ENCODE results near the gene G6PC1. TPM values are rescaled to one million over a fixed set of nuclear protein-coding genes. Genes with fewer than 3 reads are reported as not detected.
"Not testable (repeated sequence)": the region's sequence is repeated elsewhere in the genome, so short reads cannot be mapped to it uniquely, and the experiment has no call there.

G6PC1 gene
- total RNA-seq (ENCODE audit: low replicate concordance), result not detected in 2 replicates

- no peak within 1 kb of the TSS for H3K4me3 ChIP-seq (ENCODE audit: low read depth, low read length)
- TF ChIP-seq CTCF (IDR thresholded peaks at IDR 0.05; ENCODE audit: insufficient read depth, low read length), result no peak
- DNase-seq (ENCODE audit: low read depth), result no peak
Observed at GRCh38 chr17:42900460-42901331, at the start of gene G6PC1. G6PC1 (plus strand) TSS chr17:42900799; CDS start chr17:42900877, 78 bp downstream.

GRCh38 chr17:42850954-42851353, 49.6 kb upstream of the G6PC1 start, which contains the start of gene AOC3:
AOC3 (plus strand) TSS chr17:42851199; CDS start chr17:42851344, 145 bp downstream.
- no peak for TF ChIP-seq CTCF (IDR thresholded peaks at IDR 0.05; ENCODE audit: insufficient read depth, low read length)
- no peak within 1 kb of the TSS for H3K4me3 ChIP-seq (ENCODE audit: low read depth, low read length)

GRCh38 chr17:42851371-42852240, 49.0 kb upstream of the G6PC1 start:
- not testable (repeated sequence) for H3K4me3 ChIP-seq (ENCODE audit: low read depth, low read length)

More at GRCh38 chr17:42850954-42851353, 49.6 kb upstream of the G6PC1 start, which contains the start of gene AOC3:
- no peak for DNase-seq (ENCODE audit: low read depth)

GRCh38 chr17:42852351-42852750, 48.2 kb upstream of the G6PC1 start:
- H3K4me3 ChIP-seq (ENCODE audit: low read depth, low read length), result no peak overlapping the region
- DNase-seq (ENCODE audit: low read depth), result no peak
- no peak for TF ChIP-seq CTCF (IDR thresholded peaks at IDR 0.05; ENCODE audit: insufficient read depth, low read length)

More at GRCh38 chr17:42851371-42852240, 49.0 kb upstream of the G6PC1 start:
- not testable (repeated sequence) for DNase-seq (ENCODE audit: low read depth)

- H3K4me3 ChIP-seq (ENCODE audit: low read depth, low read length), result no peak overlapping the region
- no peak for DNase-seq (ENCODE audit: low read depth)
- TF ChIP-seq CTCF (IDR thresholded peaks at IDR 0.05; ENCODE audit: insufficient read depth, low read length), result no peak
Observed at GRCh38 chr17:42853004-42853403, 47.6 kb upstream of the G6PC1 start.

GRCh38 chr17:42853597-42853967, 47.0 kb upstream of the G6PC1 start:
- no peak for DNase-seq (ENCODE audit: low read depth)
- no peak for TF ChIP-seq CTCF (IDR thresholded peaks at IDR 0.05; ENCODE audit: insufficient read depth, low read length)
- no peak overlapping the region for H3K4me3 ChIP-seq (ENCODE audit: low read depth, low read length)
